ENCODE measurements around the gene ATP8A2.

GRCh38 chr13:25932365-25932764, 560.6 kb downstream of the ATP8A2 start:
- TF ChIP-seq POLR2AphosphoS5 (IDR thresholded peaks at IDR 0.05) (no peak), CTCF (IDR thresholded peaks at IDR 0.05) (no peak)
